Measurements from ENCODE around the gene AKT3.
A peak's percentile ranks its signal among the peaks of the same experiment; 100 is the strongest.
"Not testable (repeated sequence)": the region's sequence is repeated elsewhere in the genome, so short reads cannot be mapped to it uniquely, and the experiment has no call there.

Gene AKT3

GRCh38 chr1:243850202-243850451 is at the start of gene AKT3:
Gene AKT3 (minus strand): TSS chr1:243850243. CDS start chr1:243843170, 7,073 bp downstream.
- DNase-seq (ENCODE audit: low read depth): no peak

GRCh38 chr1:243898278-243898677 is 48.2 kb upstream of the AKT3 start:
- no peak for DNase-seq (ENCODE audit: low read depth)

GRCh38 chr1:243896313-243896712 is 46.3 kb upstream of the AKT3 start:
- DNase-seq (ENCODE audit: low read depth): no peak

- no peak for DNase-seq (ENCODE audit: low read depth)
These were observed 42.4 kb upstream of the AKT3 start for GRCh38 chr1:243892456-243892855.

GRCh38 chr1:243890576-243890975 is 40.5 kb upstream of the AKT3 start:
- DNase-seq (ENCODE audit: low read depth): no peak

- no peak for DNase-seq (ENCODE audit: low read depth)
These were observed 35.8 kb upstream of the AKT3 start for GRCh38 chr1:243885806-243886205.

- DNase-seq (ENCODE audit: low read depth): no peak
These were observed 34.6 kb upstream of the AKT3 start for GRCh38 chr1:243884603-243885002.

- no peak for DNase-seq (ENCODE audit: low read depth)
These were observed 33.5 kb upstream of the AKT3 start for GRCh38 chr1:243883551-243883950.

GRCh38 chr1:243882276-243882675 is 32.2 kb upstream of the AKT3 start:
- DNase-seq (ENCODE audit: low read depth): no peak

- not testable (repeated sequence) for DNase-seq (ENCODE audit: low read depth)
These were observed 27.0 kb upstream of the AKT3 start for GRCh38 chr1:243877058-243877457.

GRCh38 chr1:243855616-243856318 is 5.7 kb upstream of the AKT3 start:
- DNase-seq (ENCODE audit: low read depth): no peak

GRCh38 chr1:243851765-243852164 is 1.7 kb upstream of the AKT3 start:
- DNase-seq (ENCODE audit: low read depth): no peak

- DNase-seq (ENCODE audit: low read depth): no peak
These were observed 1.3 kb upstream of the AKT3 start for GRCh38 chr1:243851257-243851756.

GRCh38 chr1:243850452-243851256 is 611 bp upstream of the AKT3 start:
- DNase-seq (ENCODE audit: low read depth): peak; percentile 80

- DNase-seq (ENCODE audit: low read depth): peak; percentile 77
These were observed 432 bp downstream of the AKT3 start for GRCh38 chr1:243849421-243850201.

- peak; percentile 26 for DNase-seq (ENCODE audit: low read depth)
These were observed 1.1 kb downstream of the AKT3 start for GRCh38 chr1:243848858-243849420.

- DNase-seq (ENCODE audit: low read depth): no peak
These were observed 1.7 kb downstream of the AKT3 start for GRCh38 chr1:243848165-243848857.

- no peak for DNase-seq (ENCODE audit: low read depth)
These were observed 3.3 kb downstream of the AKT3 start for GRCh38 chr1:243846761-243847160.

GRCh38 chr1:243845888-243846287 is 4.2 kb downstream of the AKT3 start:
- DNase-seq (ENCODE audit: low read depth): no peak

- DNase-seq (ENCODE audit: low read depth): no peak
These were observed 5.9 kb downstream of the AKT3 start for GRCh38 chr1:243844186-243844585.

GRCh38 chr1:243842978-243843511 is 7.0 kb downstream of the AKT3 start:
- DNase-seq (ENCODE audit: low read depth): no peak

GRCh38 chr1:243842161-243842560 is 7.9 kb downstream of the AKT3 start:
- DNase-seq (ENCODE audit: low read depth): no peak

All from stimulated activated CD8-positive, alpha-beta memory T cell treated with anti-CD3 and anti-CD28 coated beads, Interleukin-12 subunit alpha, Interleukin-12 subunit beta, amount 100 ng/mL, for 4 hours (primary cell).